GM12873 (cell line): ENCODE data around the gene RFX8.

Experiments
- TF ChIP-seq, protein P1 (sequence below): IDR thresholded peaks from 2 replicates; pipeline ENCODE4 v1.5.1; 2012; ENCODE audit warnings: low read depth, mild to moderate bottlenecking, moderate library complexity, low read length, control low read depth; ENCODE audit not compliant: insufficient read depth; ENCODE audit errors: missing control alignments

Gene RFX8

DNA sequence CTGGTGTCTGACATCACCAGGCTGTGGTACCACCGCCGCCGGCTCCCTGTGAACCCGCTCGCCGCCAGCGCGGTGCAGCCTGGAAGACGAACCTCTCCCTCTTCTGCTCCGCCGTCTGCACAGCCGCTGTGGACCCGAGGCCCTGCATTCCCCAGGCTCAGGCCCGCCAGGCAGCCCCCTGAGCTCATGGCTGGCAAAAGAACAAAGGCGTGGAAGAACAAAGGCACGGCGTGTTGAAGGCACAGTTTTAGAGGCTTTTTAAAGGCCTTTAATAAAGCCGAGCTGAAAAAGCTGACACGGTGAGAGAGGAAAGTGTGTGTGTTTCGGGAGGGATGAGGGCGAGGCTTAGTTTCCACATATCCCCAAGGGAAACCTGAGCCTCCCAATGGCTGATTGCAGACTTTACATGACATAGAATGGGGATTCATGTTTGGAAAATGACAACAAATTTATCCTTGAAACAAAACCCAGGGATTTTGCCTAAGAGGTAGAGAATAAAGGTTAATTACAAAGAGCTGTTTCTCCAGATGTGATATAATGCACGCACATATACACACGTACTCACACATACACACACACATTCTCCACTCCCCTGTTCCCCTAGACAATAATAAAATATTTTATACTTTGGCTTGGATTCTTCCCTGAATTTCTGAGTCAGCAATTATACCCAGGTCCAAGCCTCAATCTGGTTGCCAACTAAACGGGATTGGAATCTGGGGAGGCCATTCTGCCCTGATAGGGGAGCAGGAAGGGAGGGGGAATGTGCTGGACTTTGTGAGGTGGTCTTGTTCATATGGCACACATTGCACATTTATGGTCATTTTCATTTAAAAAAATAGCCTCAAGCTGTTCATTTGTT lies 39.7 kb downstream of the RFX8 start:
- TF ChIP-seq, protein P1, sequence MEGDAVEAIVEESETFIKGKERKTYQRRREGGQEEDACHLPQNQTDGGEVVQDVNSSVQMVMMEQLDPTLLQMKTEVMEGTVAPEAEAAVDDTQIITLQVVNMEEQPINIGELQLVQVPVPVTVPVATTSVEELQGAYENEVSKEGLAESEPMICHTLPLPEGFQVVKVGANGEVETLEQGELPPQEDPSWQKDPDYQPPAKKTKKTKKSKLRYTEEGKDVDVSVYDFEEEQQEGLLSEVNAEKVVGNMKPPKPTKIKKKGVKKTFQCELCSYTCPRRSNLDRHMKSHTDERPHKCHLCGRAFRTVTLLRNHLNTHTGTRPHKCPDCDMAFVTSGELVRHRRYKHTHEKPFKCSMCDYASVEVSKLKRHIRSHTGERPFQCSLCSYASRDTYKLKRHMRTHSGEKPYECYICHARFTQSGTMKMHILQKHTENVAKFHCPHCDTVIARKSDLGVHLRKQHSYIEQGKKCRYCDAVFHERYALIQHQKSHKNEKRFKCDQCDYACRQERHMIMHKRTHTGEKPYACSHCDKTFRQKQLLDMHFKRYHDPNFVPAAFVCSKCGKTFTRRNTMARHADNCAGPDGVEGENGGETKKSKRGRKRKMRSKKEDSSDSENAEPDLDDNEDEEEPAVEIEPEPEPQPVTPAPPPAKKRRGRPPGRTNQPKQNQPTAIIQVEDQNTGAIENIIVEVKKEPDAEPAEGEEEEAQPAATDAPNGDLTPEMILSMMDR = no peak

DNA sequence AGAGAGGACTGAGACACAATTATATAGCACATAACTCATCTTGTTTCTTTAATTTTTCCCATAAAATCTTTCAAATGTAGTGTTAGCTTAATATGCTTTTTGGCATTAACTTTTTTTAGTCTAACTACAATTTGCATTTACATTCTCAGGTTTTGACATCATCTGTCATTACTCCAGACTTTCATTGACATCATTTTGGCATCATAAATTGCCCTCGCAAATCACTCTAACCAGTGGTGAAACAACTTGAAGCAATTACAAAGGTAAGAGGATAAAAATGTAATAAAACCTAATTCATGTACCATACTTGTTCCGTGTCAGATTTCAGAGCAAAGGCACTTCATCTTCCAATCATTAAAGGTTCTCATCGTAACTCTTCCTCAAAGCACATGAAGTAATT lies 41.4 kb downstream of the RFX8 start:
- TF ChIP-seq, protein P1 = no peak

DNA sequence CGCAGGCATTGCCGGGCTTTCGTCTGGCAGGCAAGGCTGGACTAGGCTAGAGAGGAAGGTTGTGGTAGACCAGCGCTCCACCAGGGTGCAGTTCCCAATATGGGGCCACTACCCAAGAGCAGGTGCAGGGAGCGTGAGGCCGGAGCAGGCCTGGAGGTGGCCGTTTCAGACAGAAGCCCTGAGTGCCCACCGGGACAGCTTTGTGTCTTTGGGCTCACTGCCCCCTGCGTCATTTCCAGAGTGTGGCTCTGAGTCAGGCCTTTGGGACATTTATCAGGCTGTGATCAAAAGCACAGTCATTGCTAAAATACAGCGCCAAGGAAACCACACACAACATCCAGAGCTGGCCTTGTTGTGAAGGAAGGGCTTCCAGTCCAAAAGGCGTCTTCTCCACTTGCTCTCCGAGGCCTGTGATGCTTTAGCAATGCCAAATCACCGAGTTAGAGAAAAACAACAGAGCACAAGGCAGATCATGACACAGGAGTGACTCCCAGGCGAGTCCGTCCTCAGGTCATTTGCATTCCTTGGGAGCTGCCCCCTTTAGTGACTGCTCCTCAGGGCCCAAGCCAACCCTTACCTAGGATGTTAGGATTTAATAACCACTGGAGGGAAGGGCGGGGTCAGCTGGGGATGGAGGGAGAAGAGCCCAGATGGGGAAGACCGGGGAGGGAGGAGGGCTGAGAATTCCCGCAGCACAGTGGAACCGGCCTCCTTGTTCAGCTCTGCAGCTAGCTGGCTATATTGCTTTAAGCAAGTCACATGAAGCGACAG lies 42.3 kb downstream of the RFX8 start:
- TF ChIP-seq, protein P1 = no peak

DNA sequence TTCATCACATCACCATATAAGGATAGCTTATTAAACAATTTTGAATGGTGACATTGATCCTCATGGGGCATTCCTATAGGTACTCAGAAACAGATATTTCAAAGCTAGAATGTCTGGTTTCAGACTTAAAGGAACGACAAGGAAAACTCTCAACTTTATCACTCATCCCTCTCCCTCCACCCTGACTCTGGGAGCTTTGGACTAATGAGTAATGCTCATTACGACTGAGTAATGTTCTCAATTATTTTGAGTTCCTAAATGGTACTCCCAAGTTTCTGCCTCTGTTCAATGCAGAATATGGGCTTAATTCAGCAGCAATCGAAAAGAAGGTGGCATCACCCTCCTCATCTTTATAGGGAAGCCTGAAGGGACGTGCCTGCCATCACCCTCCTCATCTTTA lies 43.4 kb downstream of the RFX8 start:
- TF ChIP-seq, protein P1 = no peak

DNA sequence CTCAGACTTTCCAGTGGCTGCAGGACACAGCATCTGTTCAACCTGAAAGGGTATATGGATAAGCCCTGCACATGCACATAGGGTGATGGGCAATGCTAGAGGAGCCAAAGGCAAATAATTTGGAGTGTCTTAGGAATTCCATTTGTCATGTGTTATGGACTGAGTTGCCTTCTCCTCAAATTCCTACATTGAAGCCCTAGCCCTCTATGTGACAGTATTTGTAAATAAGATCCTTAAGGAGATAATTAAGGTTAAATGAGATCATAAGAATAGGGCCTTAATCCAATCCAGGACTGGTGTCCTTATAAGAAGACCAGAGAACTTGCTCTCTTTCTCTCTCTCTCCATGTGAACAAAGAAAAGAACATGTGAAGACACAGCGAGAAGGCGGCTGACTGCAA lies 44.8 kb downstream of the RFX8 start:
- TF ChIP-seq, protein P1 = no peak

- TF ChIP-seq, protein P1 = no peak
Measured at GRCh38 chr2:101429453-101429852, 45.5 kb downstream of the RFX8 start.
